OCI-LY1 (cell line): ENCODE measurements around the gene CTNNA2.

Source experiments
- H2AFZ ChIP-seq: fragments of 200-600 bp; sonication (generic), shearing (Covaris generic); 2 replicates; pipeline ENCODE4 v1.6.0; 2014; ENCODE audit warnings: antibody characterized with exemption, mild to moderate bottlenecking, low read length
- H3F3A ChIP-seq: fragments of 200-600 bp; sonication (generic), shearing (Covaris generic); 2 replicates; pipeline ENCODE4 v1.6.0; 2014; ENCODE audit warnings: mild to moderate bottlenecking, antibody characterized with exemption, low read length, moderate library complexity; ENCODE audit not compliant: insufficient read depth
- H3K27ac ChIP-seq: fragments of 200-600 bp; sonication (generic); 2 replicates; pipeline ENCODE4 v1.5.1; 2014; ENCODE audit warnings: low read length, mixed run types, mild to moderate bottlenecking, low read depth; ENCODE audit not compliant: poor library complexity, severe bottlenecking
- H3K27me3 ChIP-seq: fragments of 200-600 bp; sonication (generic); 2 replicates; pipeline ENCODE4 v1.6.0; 2014; ENCODE audit warnings: antibody characterized with exemption, mild to moderate bottlenecking, low read length, moderate library complexity; ENCODE audit not compliant: insufficient read depth
- H3K36me3 ChIP-seq: fragments of 200-600 bp; sonication (generic); 2 replicates; pipeline ENCODE4 v1.6.1; 2014; ENCODE audit warnings: mild to moderate bottlenecking, antibody characterized with exemption, low read length, moderate library complexity, mixed read lengths; ENCODE audit not compliant: insufficient read depth
- H3K4me1 ChIP-seq: fragments of 200-600 bp; sonication (generic); 2 replicates; pipeline ENCODE4 v1.5.1; 2014; ENCODE audit warnings: mild to moderate bottlenecking, low read length, moderate library complexity; ENCODE audit not compliant: insufficient read depth, severe bottlenecking
- H3K4me2 ChIP-seq: fragments of 200-600 bp; sonication (generic), shearing (Covaris generic); 2 replicates; pipeline ENCODE4 v1.6.1; 2014; ENCODE audit warnings: low read length
- H3K4me3 ChIP-seq: fragments of 200-600 bp; sonication (generic); 2 replicates; pipeline ENCODE4 v1.5.1; 2014; ENCODE audit warnings: low read length, low read depth, mild to moderate bottlenecking, mixed read lengths; ENCODE audit not compliant: poor library complexity, severe bottlenecking
- H3K79me2 ChIP-seq: fragments of 200-600 bp; shearing (Covaris generic); 2 replicates; pipeline ENCODE4 v1.6.1; 2016; ENCODE audit warnings: mixed run types, low read length, mixed read lengths; ENCODE audit not compliant: insufficient read depth
- H3K9ac ChIP-seq: fragments of 200-600 bp; sonication (generic), shearing (Covaris generic); 2 replicates; pipeline ENCODE4 v1.6.1; 2014; ENCODE audit warnings: mild to moderate bottlenecking, low read length, mixed read lengths
- H3K9me2 ChIP-seq: fragments of 200-600 bp; sonication (generic), shearing (Covaris generic); 2 replicates; pipeline ENCODE4 v1.6.1; 2014; ENCODE audit warnings: low read depth, mild to moderate bottlenecking, low read length, mixed read lengths
- H3K9me3 ChIP-seq: fragments of 200-600 bp; shearing (Covaris generic); 2 replicates; pipeline ENCODE4 v1.6.1; 2014; ENCODE audit warnings: low read length, mixed read lengths
- H4K20me1 ChIP-seq: fragments of 200-600 bp; sonication (generic), shearing (Covaris generic); 2 replicates; pipeline ENCODE4 v1.6.0; 2016; ENCODE audit warnings: mild to moderate bottlenecking, low read length; ENCODE audit not compliant: insufficient read depth
- CTCF ChIP-seq: fragments of 200-600 bp; sonication (generic), shearing (Covaris generic); IDR thresholded peaks from 2 replicates; pipeline ENCODE4 v1.5.1; 2017; ENCODE audit warnings: mild to moderate bottlenecking, antibody characterized with exemption, low read length, moderate library complexity, mixed read lengths
- EZH2 ChIP-seq: fragments of 200-600 bp; sonication (generic), shearing (Covaris generic); IDR thresholded peaks from 2 replicates; pipeline ENCODE4 v1.8.0; 2017; ENCODE audit warnings: borderline replicate concordance, mixed run types, mild to moderate bottlenecking, antibody characterized with exemption, low read length, moderate library complexity, mixed read lengths

CTNNA2 gene

GRCh38 chr2:79750321-79750720, 237.5 kb downstream of the CTNNA2 start:
- H3K9ac ChIP-seq, result no peak overlapping the region
- no peaks in the 10 kb centered on the region for H3F3A ChIP-seq
- no peaks in the 10 kb centered on the region for H3K79me2 ChIP-seq
- H3K36me3 ChIP-seq, result no peaks in the 10 kb centered on the region
- no peaks in the 10 kb centered on the region for H3K4me1 ChIP-seq
- H3K9me2 ChIP-seq, result no peaks in the 10 kb centered on the region
- H2AFZ ChIP-seq, result no peak overlapping the region
- H3K27ac ChIP-seq, result no peak overlapping the region
- H4K20me1 ChIP-seq, result no peaks in the 10 kb centered on the region
- H3K4me3 ChIP-seq, result no peak overlapping the region
- no peak for TF ChIP-seq CTCF
- no peak for TF ChIP-seq EZH2
- no peak overlapping the region for H3K4me2 ChIP-seq
- H3K27me3 ChIP-seq, result no peaks in the 10 kb centered on the region
- H3K9me3 ChIP-seq, result no peaks in the 10 kb centered on the region

GRCh38 chr2:79757526-79757925, 244.7 kb downstream of the CTNNA2 start:
- TF ChIP-seq CTCF, result no peak
- TF ChIP-seq EZH2, result no peak
- Histone ChIP-seq H3K4me3 (no peak overlapping the region), H3K9me3 (no peaks in the 10 kb centered on the region), H3K79me2 (no peaks in the 10 kb centered on the region), H3K36me3 (no peaks in the 10 kb centered on the region), H3K4me2 (no peak overlapping the region), H3K27me3 (no peaks in the 10 kb centered on the region), H3K27ac (no peak overlapping the region), H2AFZ (no peak overlapping the region), H4K20me1 (no peaks in the 10 kb centered on the region), H3F3A (no peaks in the 10 kb centered on the region), H3K9ac (no peak overlapping the region), H3K9me2 (no peaks in the 10 kb centered on the region), H3K4me1 (no peaks in the 10 kb centered on the region)

GRCh38 chr2:79758042-79758441, 245.2 kb downstream of the CTNNA2 start:
- Histone ChIP-seq H3F3A (no peaks in the 10 kb centered on the region), H2AFZ (no peak overlapping the region), H3K9me2 (no peaks in the 10 kb centered on the region), H3K9me3 (no peaks in the 10 kb centered on the region), H3K4me1 (no peaks in the 10 kb centered on the region), H3K79me2 (no peaks in the 10 kb centered on the region), H3K9ac (no peak overlapping the region), H3K4me2 (no peak overlapping the region), H3K27ac (no peak overlapping the region), H3K36me3 (no peaks in the 10 kb centered on the region), H3K4me3 (no peak overlapping the region), H4K20me1 (no peaks in the 10 kb centered on the region), H3K27me3 (no peaks in the 10 kb centered on the region)
- TF ChIP-seq CTCF (no peak), EZH2 (no peak)
